GM12892 (cell line): ENCODE measurements around the gene TTYH3.
"Not testable (repeated sequence)": the region's sequence is repeated elsewhere in the genome, so short reads cannot be mapped to it uniquely, and the experiment has no call there.

Experiments
- DNase-seq: peaks from one replicate; pipeline ENCODE4 v3.0.0; 2011; ENCODE audit not compliant: insufficient read length
- FAIRE-seq: peaks from 2 replicates; lab custom pipeline; 2011; peaks lifted over from hg19 to GRCh38; lab: Jason Lieb, UNC
- POLR2A ChIP-seq: IDR thresholded peaks from 2 replicates; pipeline ENCODE4 v1.6.1; 2011; ENCODE audit warnings: low read depth, low read length, control low read depth
- POLR2AphosphoS5 ChIP-seq: IDR thresholded peaks from 2 replicates; pipeline ENCODE4 v1.6.1; 2011; ENCODE audit warnings: low read depth, low read length, control low read depth
- TAF1 ChIP-seq: IDR thresholded peaks from 2 replicates; pipeline ENCODE4 v1.6.1; 2011; ENCODE audit warnings: low read depth, mild to moderate bottlenecking, control low read depth, low read length, borderline replicate concordance

The TTYH3 gene

GRCh38 chr7:2667843-2668242 is 36.1 kb downstream of the TTYH3 start:
- TF ChIP-seq POLR2A, result no peak
- TF ChIP-seq POLR2AphosphoS5, result no peak
- TF ChIP-seq TAF1, result no peak
- FAIRE-seq (no peak), DNase-seq (no peak)

- FAIRE-seq (no peak), DNase-seq (no peak)
- TF ChIP-seq POLR2AphosphoS5 (no peak), TAF1 (no peak), POLR2A (no peak)
These were observed 36.6 kb downstream of the TTYH3 start for GRCh38 chr7:2668401-2668800.

GRCh38 chr7:2670171-2670570 is 38.4 kb downstream of the TTYH3 start:
- DNase-seq, result no peak
- TF ChIP-seq POLR2AphosphoS5 (no peak), POLR2A (no peak), TAF1 (no peak)
- no peak for FAIRE-seq

- no peak for TF ChIP-seq POLR2A
- TF ChIP-seq TAF1, result no peak
- TF ChIP-seq POLR2AphosphoS5, result no peak
- FAIRE-seq (peak; percentile 9), DNase-seq (peak; percentile 90)
These were observed 39.1 kb downstream of the TTYH3 start for GRCh38 chr7:2670720-2671391.

- FAIRE-seq, result not testable (repeated sequence)
These were observed 41.4 kb downstream of the TTYH3 start for GRCh38 chr7:2673214-2673613.

GRCh38 chr7:2673934-2674333 is 42.1 kb downstream of the TTYH3 start:
- FAIRE-seq (no peak), DNase-seq (no peak)
- TF ChIP-seq POLR2A (no peak), POLR2AphosphoS5 (no peak), TAF1 (no peak)

More at GRCh38 chr7:2673214-2673613, 41.4 kb downstream of the TTYH3 start:
- not testable (repeated sequence) for DNase-seq

- FAIRE-seq (no peak), DNase-seq (no peak)
- TF ChIP-seq POLR2AphosphoS5 (no peak), TAF1 (no peak), POLR2A (no peak)
These were observed 43.5 kb downstream of the TTYH3 start for GRCh38 chr7:2675256-2675764.

- FAIRE-seq, DNase-seq: not testable (repeated sequence)
These were observed 44.8 kb downstream of the TTYH3 start for GRCh38 chr7:2676576-2676975.

- peak; percentile 30 for FAIRE-seq
- not testable (repeated sequence) for DNase-seq
These were observed 46.7 kb downstream of the TTYH3 start for GRCh38 chr7:2678454-2678853.

- FAIRE-seq, DNase-seq: not testable (repeated sequence)
These were observed 47.6 kb downstream of the TTYH3 start for GRCh38 chr7:2679135-2680127.

- FAIRE-seq (no peak), DNase-seq (no peak)
- TF ChIP-seq POLR2A (no peak), TAF1 (no peak), POLR2AphosphoS5 (no peak)
These were observed 48.5 kb downstream of the TTYH3 start for GRCh38 chr7:2680256-2680655.

- TF ChIP-seq POLR2AphosphoS5, result no peak
- no peak for TF ChIP-seq POLR2A
- TF ChIP-seq TAF1, result no peak
- FAIRE-seq (peak; percentile 68), DNase-seq (peak; percentile 72)
These were observed 49.2 kb downstream of the TTYH3 start for GRCh38 chr7:2680792-2681490.
